ENCODE measurements around the gene SRSF3. TPM values are rescaled to one million over a fixed set of nuclear protein-coding genes. Genes with fewer than 3 reads are reported as not detected.

SRSF3 gene
- total and polyA plus RNA-seq, 9 of the 15 experiments (the other 6 are each of a cell fraction or from before 2014, with no cell fraction given), result 337 to 1,200 (median 518) TPM

GRCh38 chr6:36545767-36546307 is 48.3 kb upstream of the SRSF3 start (continued):
- TF ChIP-seq SREBF2 (CRISPR knock-in tag; IDR thresholded peaks at IDR 0.05) (no peak), L3MBTL2 (IDR thresholded peaks at IDR 0.05) (no peak), CEBPG (CRISPR knock-in tag; IDR thresholded peaks at IDR 0.05) (no peak), CEBPG (tag; conservative IDR thresholded peaks at IDR 0.05 in 1 of 2, IDR thresholded peaks at IDR 0.05 in 1 of 2) (peak in 1 of 2 experiments; percentile 48; a peak in 1 of 4 replicates), CEBPB (tag; IDR thresholded peaks at IDR 0.05) (peak; percentile 66), TARDBP (IDR thresholded peaks at IDR 0.05) (no peak), ZNF347 (CRISPR knock-in tag; IDR thresholded peaks at IDR 0.05; ENCODE audit: low read depth) (no peak), NCOA1 (IDR thresholded peaks at IDR 0.05; ENCODE audit: low read depth) (no peak), LARP7 (IDR thresholded peaks at IDR 0.05) (no peak), KDM2B (CRISPR knock-in tag; IDR thresholded peaks at IDR 0.05) (no peak), ZNF3 (CRISPR knock-in tag; IDR thresholded peaks at IDR 0.05) (peak; percentile 82), EZH2 (IDR thresholded peaks at IDR 0.05; ENCODE audit: borderline replicate concordance, low read depth, low read length) (no peak), ZFP30 (CRISPR knock-in tag; IDR thresholded peaks at IDR 0.05; ENCODE audit: borderline replicate concordance) (no peak), ZNF561 (CRISPR knock-in tag; conservative IDR thresholded peaks at IDR 0.05) (no peak)
